ENCODE data around the gene MRNIP. TPM values are rescaled to one million over a fixed set of nuclear protein-coding genes. Genes with fewer than 3 reads are reported as not detected.

MRNIP gene
- total and polyA plus RNA-seq, 2 of the 4 experiments (the other 2 are of a cell fraction), result 6.6 to 24.7 TPM

DNA sequence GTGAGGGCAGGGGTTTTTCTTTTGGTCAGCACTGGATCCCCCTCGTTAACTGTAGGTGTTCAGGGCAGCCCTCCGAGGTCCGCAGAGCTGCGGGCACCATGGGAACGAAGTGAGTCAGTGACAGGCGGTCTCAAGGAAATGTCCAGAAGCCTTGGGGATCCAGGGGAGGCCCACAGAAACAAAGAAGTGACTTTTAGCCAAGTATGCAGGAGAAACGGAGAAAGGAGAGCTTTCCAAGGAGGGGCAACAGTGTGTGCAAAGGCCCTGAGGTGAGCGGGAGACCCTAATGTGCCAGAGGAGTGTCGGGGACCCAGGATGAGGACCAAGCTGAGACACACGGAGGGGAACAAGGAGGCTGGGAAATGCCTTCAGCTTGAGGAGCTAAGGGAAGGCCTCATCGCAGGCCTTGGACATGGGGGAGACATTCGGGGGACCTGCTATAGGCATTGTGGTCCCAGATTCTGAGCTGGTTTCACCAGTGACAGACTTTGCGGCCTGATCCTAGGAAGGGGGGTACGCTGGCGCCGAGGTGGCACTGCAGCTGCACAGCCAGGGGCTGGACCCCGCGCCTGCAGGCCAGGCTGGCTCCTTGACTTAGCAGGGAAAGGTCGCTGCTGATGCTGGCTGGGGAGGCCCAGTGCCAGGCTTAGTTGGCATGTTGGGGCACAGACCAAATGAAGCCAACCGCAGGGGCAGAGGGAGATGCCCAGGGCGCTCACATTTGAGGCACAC, 61.6 kb downstream of the MRNIP start (continued):
- no peak for TF ChIP-seq MXI1 (IDR thresholded peaks at IDR 0.05; ENCODE audit: borderline replicate concordance, low read depth, low read length)

- BruUV-seq (replicated peaks), result no TSS peak
- peak overlapping the region; percentile 43 for H2BK5ac ChIP-seq (ENCODE audit: low read depth, low read length, poor library complexity, severe bottlenecking)
- peaks cover 0 to 13% of the 10 kb centered on the region in 2 experiments; a peak in 1 of 4 replicates for H3K79me1 ChIP-seq (ENCODE audit: low read depth in 1 of 2, low read length in 2 of 2)
- H3K27ac ChIP-seq (ENCODE audit: insufficient read depth, low read length), result peak overlapping the region; percentile 60
- 1% methylated on average over 39 of the region's 113 CpGs; no CpG with 5 or more reads in 1 of the 2 experiments for WGBS, 2 experiments (ENCODE audit: extremely low coverage in 2 of 2, insufficient read length in 1 of 2)
- H2BK15ac ChIP-seq (ENCODE audit: low read depth, low read length), result no peak overlapping the region
- peak overlapping the region; percentile 33 to 39; a peak in 2 of 4 replicates for H4K8ac ChIP-seq (ENCODE audit: low read depth in 2 of 2, low read length in 2 of 2)
- ChIA-PET POLR2A (ENCODE audit: unreplicated experiment) (interaction anchor here (0.6 kb wide), 1 partner anchor 29 kb away, joined by 3 read pairs; no protein-coding TSS in a partner anchor), CTCF (no interaction called here)
- H3K9me1 ChIP-seq (ENCODE audit: insufficient read depth, low read length), result no peaks in the 10 kb centered on the region
- peaks cover 9% of the 10 kb centered on the region; the same call in 1 of the 2 replicates for H3K4me1 ChIP-seq (ENCODE audit: control insufficient read depth, insufficient read depth, low read length)
- H2AK9ac ChIP-seq (replicated peaks; ENCODE audit: low read depth, low read length, poor library complexity), result peak overlapping the region; percentile 87
- H3K36me3 ChIP-seq (ENCODE audit: control insufficient read depth, insufficient read depth, low read length), result peaks cover 43% of the 10 kb centered on the region
- peak overlapping the region; percentile 44; the same call in 1 of the 2 replicates for H3K4ac ChIP-seq (ENCODE audit: low read depth, low read length)
- intact Hi-C loops (cut with micrococcal nuclease), result loop anchor here (1.0 kb wide), 2 partner anchors 33 to 64 kb away; partner anchors contain the start of gene MAML1
- TF ChIP-seq RCOR1 (IDR thresholded peaks at IDR 0.05; ENCODE audit: insufficient replicate concordance, low read length) (no peak), SMC3 (IDR thresholded peaks at IDR 0.05; ENCODE audit: low read depth, low read length) (peak; percentile 69), RAD21 (IDR thresholded peaks at IDR 0.05; ENCODE audit: low read length) (peak; percentile 64), MAFK (IDR thresholded peaks at IDR 0.05; ENCODE audit: low read depth, low read length) (no peak), MXI1 (IDR thresholded peaks at IDR 0.05; ENCODE audit: borderline replicate concordance, low read depth, low read length) (peak; percentile 55; the same call in 1 of the 2 replicates), POLR2A (IDR thresholded peaks at IDR 0.05; ENCODE audit: low read depth, low read length) (0 out of 2 replicates have a peak, but pooled peaks have one; percentile 27), MAZ (IDR thresholded peaks at IDR 0.05; ENCODE audit: borderline replicate concordance, low read depth, low read length) (peak; percentile 63)
- TF ChIP-seq, protein P1, sequence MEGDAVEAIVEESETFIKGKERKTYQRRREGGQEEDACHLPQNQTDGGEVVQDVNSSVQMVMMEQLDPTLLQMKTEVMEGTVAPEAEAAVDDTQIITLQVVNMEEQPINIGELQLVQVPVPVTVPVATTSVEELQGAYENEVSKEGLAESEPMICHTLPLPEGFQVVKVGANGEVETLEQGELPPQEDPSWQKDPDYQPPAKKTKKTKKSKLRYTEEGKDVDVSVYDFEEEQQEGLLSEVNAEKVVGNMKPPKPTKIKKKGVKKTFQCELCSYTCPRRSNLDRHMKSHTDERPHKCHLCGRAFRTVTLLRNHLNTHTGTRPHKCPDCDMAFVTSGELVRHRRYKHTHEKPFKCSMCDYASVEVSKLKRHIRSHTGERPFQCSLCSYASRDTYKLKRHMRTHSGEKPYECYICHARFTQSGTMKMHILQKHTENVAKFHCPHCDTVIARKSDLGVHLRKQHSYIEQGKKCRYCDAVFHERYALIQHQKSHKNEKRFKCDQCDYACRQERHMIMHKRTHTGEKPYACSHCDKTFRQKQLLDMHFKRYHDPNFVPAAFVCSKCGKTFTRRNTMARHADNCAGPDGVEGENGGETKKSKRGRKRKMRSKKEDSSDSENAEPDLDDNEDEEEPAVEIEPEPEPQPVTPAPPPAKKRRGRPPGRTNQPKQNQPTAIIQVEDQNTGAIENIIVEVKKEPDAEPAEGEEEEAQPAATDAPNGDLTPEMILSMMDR (conservative IDR thresholded peaks at IDR 0.05; ENCODE audit: low read depth, low read length), result peak; percentile 84
- H3K9me3 ChIP-seq (ENCODE audit: control insufficient read depth, insufficient read depth, low read length), result no peaks in the 10 kb centered on the region
- peak overlapping the region; percentile 91 for H3K4me2 ChIP-seq (ENCODE audit: low read depth, low read length)
- ATAC-seq (ENCODE audit: low read depth) (peak; percentile 88), DNase-seq (peak; percentile 78)
- peak overlapping the region; percentile 64; the same call in 1 of the 2 replicates for H4K91ac ChIP-seq (ENCODE audit: insufficient read depth, low read depth, low read length)
- H3K14ac ChIP-seq (replicated peaks; ENCODE audit: low read depth, low read length), result no peak overlapping the region
- dilution Hi-C loops (cut with HindIII; ENCODE audit: low sequenced_read_pairs, unreplicated experiment), result no loop called here
- in situ Hi-C loops (cut with MboI; ENCODE audit: low sequenced_read_pairs), result no loop called here
- H3K23ac ChIP-seq (ENCODE audit: low read depth, low read length), result no peak overlapping the region
- H2BK120ac ChIP-seq (ENCODE audit: low read depth, low read length), result no peak overlapping the region
- no peak overlapping the region for H2BK20ac ChIP-seq (ENCODE audit: low read depth, low read length)
- H3K56ac ChIP-seq (ENCODE audit: extremely low read depth, insufficient read depth, low read length), result peak overlapping the region; percentile 52; the same call in 1 of the 2 replicates
- H2AK5ac ChIP-seq (ENCODE audit: low read depth, low read length), result 0 out of 2 replicates have a peak overlapping the region, but pooled peaks have one; percentile 10
- peak overlapping the region; percentile 59 for H3K4me3 ChIP-seq (ENCODE audit: insufficient read depth, low read depth, low read length)
- no peak overlapping the region for H3K18ac ChIP-seq (ENCODE audit: low read depth, low read length)
- H4K20me1 ChIP-seq (ENCODE audit: insufficient read depth, low read length), result peaks cover 8% of the 10 kb centered on the region
- H3K9ac ChIP-seq (ENCODE audit: low read depth, low read length), result peak overlapping the region; percentile 68
- H4K5ac ChIP-seq (ENCODE audit: low read depth, low read length), result no peak overlapping the region
- peak overlapping the region; percentile 92 for H2AFZ ChIP-seq (replicated peaks; ENCODE audit: low read length, poor library complexity)
- no peaks in the 10 kb centered on the region for H3K27me3 ChIP-seq (ENCODE audit: control insufficient read depth, insufficient read depth, low read length)
These were observed 62.5 kb downstream of the MRNIP start for GRCh38 chr5:179795863-179796833.

Measured in IMR-90 (cell line).